LHCN-M2 (cell line): Measurements from ENCODE around the gene CD300LD. TPM values are rescaled to one million over a fixed set of nuclear protein-coding genes. Genes with fewer than 3 reads are reported as not detected.
"Not testable (repeated sequence)": the region's sequence is repeated elsewhere in the genome, so short reads cannot be mapped to it uniquely, and the experiment has no call there.

Experiments
- DNase-seq: peaks from one replicate; pipeline ENCODE4 v3.0.0-alpha.2; 2012; ENCODE audit warnings: low read depth
- polyA plus RNA-seq: library from polyadenylated mRNA; unstranded; fragments of >200 nt; gene quantifications from one replicate; pipeline ENCODE4 v1.2.1, GENCODE V29; 2012; ENCODE audit warnings: missing spikeins
- total RNA-seq: library from RNA; depleted of rRNA; stranded (reverse); fragments of >200 nt; gene quantifications from 2 replicates; pipeline ENCODE4 v1.2.3, GENCODE V29; 2014; rRNA removed

CD300LD gene
- total RNA-seq: not detected in 2 replicates
- polyA plus RNA-seq: not detected

- no peak for DNase-seq
Measured at GRCh38 chr17:74592087-74592990, at the start of gene CD300LD. TSS of gene CD300LD (minus strand) at chr17:74592283. CDS start at chr17:74592202, 81 bp downstream.

- no peak for DNase-seq
Measured at GRCh38 chr17:74641224-74641957, 49.3 kb upstream of the CD300LD start.

GRCh38 chr17:74639704-74640151 lies 47.6 kb upstream of the CD300LD start:
- DNase-seq: no peak

GRCh38 chr17:74637926-74638325 lies 45.8 kb upstream of the CD300LD start:
- DNase-seq: no peak

GRCh38 chr17:74637265-74637664 lies 45.2 kb upstream of the CD300LD start:
- DNase-seq: no peak

GRCh38 chr17:74636541-74637085 lies 44.5 kb upstream of the CD300LD start:
- DNase-seq: not testable (repeated sequence)

GRCh38 chr17:74635418-74635817 lies 43.3 kb upstream of the CD300LD start:
- DNase-seq: no peak

GRCh38 chr17:74633326-74633725 lies 41.2 kb upstream of the CD300LD start:
- DNase-seq: no peak

GRCh38 chr17:74632617-74633016 lies 40.5 kb upstream of the CD300LD start:
- DNase-seq: no peak

GRCh38 chr17:74631468-74632450 lies 39.7 kb upstream of the CD300LD start:
- no peak for DNase-seq

GRCh38 chr17:74630251-74630650 lies 38.2 kb upstream of the CD300LD start:
- DNase-seq: not testable (repeated sequence)

- no peak for DNase-seq
Measured at GRCh38 chr17:74625661-74626060, 33.6 kb upstream of the CD300LD start.

GRCh38 chr17:74624131-74624530 lies 32.0 kb upstream of the CD300LD start:
- DNase-seq: no peak

GRCh38 chr17:74623693-74624093 lies 31.6 kb upstream of the CD300LD start, which contains the start of gene CD300E:
TSS of gene CD300E (minus strand) at chr17:74623738. CDS start at chr17:74623621, 117 bp downstream.
- DNase-seq: no peak

- no peak for DNase-seq
Measured at GRCh38 chr17:74619077-74619673, 27.1 kb upstream of the CD300LD start.

- DNase-seq: no peak
Measured at GRCh38 chr17:74618451-74618850, 26.4 kb upstream of the CD300LD start.

GRCh38 chr17:74616696-74617095 lies 24.6 kb upstream of the CD300LD start:
- no peak for DNase-seq

- DNase-seq: no peak
Measured at GRCh38 chr17:74612046-74612445, 20.0 kb upstream of the CD300LD start.

GRCh38 chr17:74610108-74610507 lies 18.0 kb upstream of the CD300LD start:
- DNase-seq: no peak

GRCh38 chr17:74608511-74608910 lies 16.4 kb upstream of the CD300LD start:
- no peak for DNase-seq
